ENCODE data around the gene GOLGA6L7.

The GOLGA6L7 gene

DNA sequence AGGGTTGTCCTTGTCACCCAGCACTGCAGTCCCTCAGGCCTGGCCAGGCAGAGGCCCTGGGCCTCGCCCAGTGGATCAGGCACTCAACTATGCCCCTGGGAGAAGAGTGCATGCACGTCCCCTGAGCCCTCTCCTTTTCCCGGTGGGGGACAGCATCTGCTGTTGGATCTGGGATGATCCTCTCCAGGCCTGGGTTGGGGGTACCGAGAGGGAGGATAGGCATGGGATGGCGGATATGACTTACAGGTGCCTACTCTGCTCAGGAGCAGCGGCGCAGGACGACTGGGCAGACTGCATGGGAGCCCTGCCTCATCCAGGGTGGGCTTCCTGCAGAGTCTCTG, 28.4 kb upstream of the GOLGA6L7 start:
- H4K12ac ChIP-seq (ENCODE audit: low read depth, low read length) = no peak overlapping the region
- H3K4me2 ChIP-seq (ENCODE audit: low read length) = no peak overlapping the region
- DNase-seq = no peak
- H2AFZ ChIP-seq (ENCODE audit: insufficient read depth, low read length, poor library complexity) = no peak overlapping the region
- no peaks in the 10 kb centered on the region for H3K36me3 ChIP-seq (ENCODE audit: control insufficient read depth in 1 of 2, insufficient read depth in 2 of 2, low read length in 2 of 2)
- no peak overlapping the region for H2BK120ac ChIP-seq (ENCODE audit: insufficient read depth, low read length, poor library complexity)
- H3K9ac ChIP-seq (ENCODE audit: low read length) = no peak overlapping the region
- H4K91ac ChIP-seq (ENCODE audit: low read depth, low read length) = no peak overlapping the region
- H3K79me2 ChIP-seq (ENCODE audit: control insufficient read depth, insufficient read depth, low read length, poor library complexity) = no peaks in the 10 kb centered on the region
- no peak overlapping the region for H3K14ac ChIP-seq (ENCODE audit: low read length)
- no peak overlapping the region for H2BK5ac ChIP-seq (ENCODE audit: low read depth, low read length, poor library complexity)
- no peak overlapping the region for H4K8ac ChIP-seq (ENCODE audit: low read depth, low read length)
- H3K27ac ChIP-seq (ENCODE audit: low read depth, low read length) = no peak overlapping the region
- no peak overlapping the region for H2AK5ac ChIP-seq (ENCODE audit: low read length)
- H3K79me1 ChIP-seq (ENCODE audit: low read length) = no peaks in the 10 kb centered on the region
- no peaks in the 10 kb centered on the region for H3K4me1 ChIP-seq (ENCODE audit: control insufficient read depth in 1 of 2, insufficient read depth in 2 of 2, low read length in 2 of 2)
- H2BK12ac ChIP-seq (ENCODE audit: low read length) = no peak overlapping the region
- no CpG with 5 or more reads among the region's 8 CpGs for WGBS (ENCODE audit: extremely low coverage, insufficient coverage, insufficient read length)
- H3K23ac ChIP-seq (ENCODE audit: low read length) = no peak overlapping the region
- no peak overlapping the region for H3K4me3 ChIP-seq (ENCODE audit: low read depth, low read length)
- H3K18ac ChIP-seq (ENCODE audit: low read length) = no peak overlapping the region
- H3K27me3 ChIP-seq (ENCODE audit: insufficient read depth, low read length) = no peaks in the 10 kb centered on the region
- H3K9me3 ChIP-seq (ENCODE audit: insufficient read depth, low read depth, low read length) = peaks cover 3% of the 10 kb centered on the region
- H3K4ac ChIP-seq (ENCODE audit: low read depth, low read length) = no peak overlapping the region

DNA sequence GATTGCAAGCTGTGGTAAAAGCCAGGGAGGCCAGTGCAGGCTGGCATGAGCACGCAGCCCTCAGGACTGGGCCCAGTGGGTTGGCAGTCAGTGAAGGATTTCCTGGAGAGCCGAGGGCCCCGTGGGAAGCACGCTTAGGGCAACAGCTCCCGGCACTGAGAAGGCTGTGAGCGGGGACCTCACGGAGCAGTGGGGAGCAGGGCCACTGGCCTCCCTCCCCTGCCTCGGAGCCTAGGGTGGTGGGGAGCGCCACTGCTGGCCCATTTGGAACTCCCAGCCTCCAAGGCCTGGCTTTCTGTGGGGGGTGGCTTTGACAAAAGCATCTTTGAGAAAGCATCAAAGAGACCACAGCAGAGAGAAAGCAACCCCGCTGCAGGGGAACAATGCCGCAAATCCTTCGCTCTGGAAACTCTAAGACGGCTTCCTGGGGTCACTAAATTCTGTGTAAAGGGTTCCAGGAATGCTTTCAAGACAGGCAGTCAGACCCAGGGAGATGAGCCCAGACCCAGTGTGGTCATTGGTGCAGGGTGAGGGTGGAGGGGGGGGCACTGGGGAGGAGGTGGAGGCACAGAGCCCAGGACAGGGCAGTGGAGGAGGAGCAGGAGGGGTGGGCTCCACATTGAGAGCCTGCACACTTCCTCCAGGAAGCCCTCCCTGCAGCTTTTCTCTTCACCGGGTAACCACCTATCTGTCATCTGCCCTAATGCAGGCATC, 27.8 kb upstream of the GOLGA6L7 start:
- H2BK5ac ChIP-seq (ENCODE audit: low read depth, low read length, poor library complexity) = no peak overlapping the region
- H3K79me2 ChIP-seq (ENCODE audit: control insufficient read depth, insufficient read depth, low read length, poor library complexity) = no peaks in the 10 kb centered on the region
- no peak overlapping the region for H3K23ac ChIP-seq (ENCODE audit: low read length)
- no peak overlapping the region for H3K4ac ChIP-seq (ENCODE audit: low read depth, low read length)
- H3K27me3 ChIP-seq (ENCODE audit: insufficient read depth, low read length) = no peaks in the 10 kb centered on the region
- H2AFZ ChIP-seq (ENCODE audit: insufficient read depth, low read length, poor library complexity) = no peak overlapping the region
- H3K36me3 ChIP-seq (ENCODE audit: control insufficient read depth in 1 of 2, insufficient read depth in 2 of 2, low read length in 2 of 2) = no peaks in the 10 kb centered on the region
- H4K8ac ChIP-seq (ENCODE audit: low read depth, low read length) = no peak overlapping the region
- H2BK120ac ChIP-seq (ENCODE audit: insufficient read depth, low read length, poor library complexity) = no peak overlapping the region
- no peak overlapping the region for H3K14ac ChIP-seq (ENCODE audit: low read length)
- peak overlapping the region; percentile 44 for H4K12ac ChIP-seq (ENCODE audit: low read depth, low read length)
- H3K4me1 ChIP-seq (ENCODE audit: control insufficient read depth in 1 of 2, insufficient read depth in 2 of 2, low read length in 2 of 2) = no peaks in the 10 kb centered on the region
- no peak overlapping the region for H2AK5ac ChIP-seq (ENCODE audit: low read length)
- H2BK12ac ChIP-seq (ENCODE audit: low read length) = no peak overlapping the region
- no peak overlapping the region for H3K9ac ChIP-seq (ENCODE audit: low read length)
- no peaks in the 10 kb centered on the region for H3K79me1 ChIP-seq (ENCODE audit: low read length)
- no peak for DNase-seq
- no peak overlapping the region for H3K4me3 ChIP-seq (ENCODE audit: low read depth, low read length)
- H3K27ac ChIP-seq (ENCODE audit: low read depth, low read length) = no peak overlapping the region
- H3K18ac ChIP-seq (ENCODE audit: low read length) = no peak overlapping the region
- no peak overlapping the region for H4K91ac ChIP-seq (ENCODE audit: low read depth, low read length)
- H3K4me2 ChIP-seq (ENCODE audit: low read length) = no peak overlapping the region
- no CpG with 5 or more reads among the region's 14 CpGs for WGBS (ENCODE audit: extremely low coverage, insufficient coverage, insufficient read length)
- peaks cover 3% of the 10 kb centered on the region for H3K9me3 ChIP-seq (ENCODE audit: insufficient read depth, low read depth, low read length)

DNA sequence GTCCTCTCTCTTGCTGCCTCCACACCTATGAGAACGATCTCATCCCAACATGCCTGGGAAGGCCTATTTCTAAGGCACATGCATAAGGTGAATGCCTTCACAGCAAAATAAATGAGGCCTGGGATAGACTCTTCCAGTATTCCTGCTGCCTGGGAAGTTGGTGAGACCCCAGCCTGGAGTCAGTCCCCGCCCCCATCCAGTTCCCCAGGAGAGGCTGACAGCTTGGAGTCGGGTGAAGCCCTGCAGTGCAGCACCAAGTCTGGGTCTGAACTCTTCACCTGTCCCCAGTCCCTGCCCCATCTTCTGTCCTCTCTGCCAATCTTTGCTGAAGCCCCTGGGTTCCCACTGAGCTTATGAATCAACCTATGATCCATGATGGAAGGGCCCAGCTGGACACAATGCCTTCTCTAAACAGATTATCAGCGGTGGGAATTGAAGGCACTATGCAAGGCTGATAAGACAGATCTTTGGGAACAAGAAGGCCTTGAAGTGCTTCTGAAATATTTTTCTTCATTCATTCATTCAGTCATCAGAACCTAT, 27.1 kb upstream of the GOLGA6L7 start:
- no CpG with 5 or more reads among the region's 4 CpGs for WGBS (ENCODE audit: extremely low coverage, insufficient coverage, insufficient read length)
- Histone ChIP-seq H4K91ac (ENCODE audit: low read depth, low read length) (no peak overlapping the region), H4K12ac (ENCODE audit: low read depth, low read length) (no peak overlapping the region), H3K4me2 (ENCODE audit: low read length) (no peak overlapping the region), H3K4me3 (ENCODE audit: low read depth, low read length) (no peak overlapping the region), H3K79me1 (ENCODE audit: low read length) (no peaks in the 10 kb centered on the region), H3K4me1 (ENCODE audit: control insufficient read depth in 1 of 2, insufficient read depth in 2 of 2, low read length in 2 of 2) (no peaks in the 10 kb centered on the region), H3K14ac (ENCODE audit: low read length) (no peak overlapping the region), H4K8ac (ENCODE audit: low read depth, low read length) (no peak overlapping the region), H2BK120ac (ENCODE audit: insufficient read depth, low read length, poor library complexity) (no peak overlapping the region), H2AK5ac (ENCODE audit: low read length) (no peak overlapping the region), H3K18ac (ENCODE audit: low read length) (no peak overlapping the region), H3K36me3 (ENCODE audit: control insufficient read depth in 1 of 2, insufficient read depth in 2 of 2, low read length in 2 of 2) (no peaks in the 10 kb centered on the region), H3K9me3 (ENCODE audit: insufficient read depth, low read depth, low read length) (peaks cover 3% of the 10 kb centered on the region), H3K27ac (ENCODE audit: low read depth, low read length) (no peak overlapping the region), H2AFZ (ENCODE audit: insufficient read depth, low read length, poor library complexity) (no peak overlapping the region), H3K27me3 (ENCODE audit: insufficient read depth, low read length) (no peaks in the 10 kb centered on the region), H3K79me2 (ENCODE audit: control insufficient read depth, insufficient read depth, low read length, poor library complexity) (no peaks in the 10 kb centered on the region), H2BK5ac (ENCODE audit: low read depth, low read length, poor library complexity) (no peak overlapping the region), H3K9ac (ENCODE audit: low read length) (no peak overlapping the region), H2BK12ac (ENCODE audit: low read length) (no peak overlapping the region), H3K4ac (ENCODE audit: low read depth, low read length) (no peak overlapping the region), H3K23ac (ENCODE audit: low read length) (no peak overlapping the region)
- no peak for DNase-seq

DNA sequence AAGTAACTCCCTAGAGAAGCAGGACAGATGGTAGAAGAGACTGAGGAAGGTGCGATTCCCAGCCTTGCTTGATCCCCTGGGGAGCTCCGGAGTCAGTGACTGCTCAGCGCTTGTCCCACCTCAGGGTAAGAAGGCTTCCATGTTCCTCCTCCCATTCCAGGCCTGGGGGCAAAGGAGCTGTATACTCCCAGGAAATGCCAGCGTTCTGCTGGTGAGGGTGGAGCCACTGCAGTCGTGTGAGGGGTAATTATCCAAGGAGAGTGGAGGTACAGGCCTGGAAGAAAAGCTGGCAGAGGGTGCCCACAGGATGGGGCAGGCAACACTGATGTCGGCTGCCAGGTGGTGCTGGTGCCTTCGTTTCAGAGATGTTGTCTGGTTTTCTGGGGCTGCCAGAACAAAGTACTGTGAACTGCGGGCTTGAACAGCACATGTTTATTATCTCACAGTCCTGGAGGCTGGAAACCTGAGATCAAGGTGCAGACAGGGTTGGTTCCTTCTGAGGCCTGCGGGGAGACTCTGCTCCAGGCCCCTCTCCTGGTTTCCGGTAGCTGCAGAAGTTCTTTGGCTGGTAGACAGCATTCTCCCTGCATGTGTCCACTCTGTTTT, 25.2 kb upstream of the GOLGA6L7 start:
- no peak overlapping the region for H3K4me3 ChIP-seq (ENCODE audit: low read depth, low read length)
- no peaks in the 10 kb centered on the region for H3K79me2 ChIP-seq (ENCODE audit: control insufficient read depth, insufficient read depth, low read length, poor library complexity)
- H2BK120ac ChIP-seq (ENCODE audit: insufficient read depth, low read length, poor library complexity) = no peak overlapping the region
- no peak overlapping the region for H2BK5ac ChIP-seq (ENCODE audit: low read depth, low read length, poor library complexity)
- H3K36me3 ChIP-seq (ENCODE audit: control insufficient read depth in 1 of 2, insufficient read depth in 2 of 2, low read length in 2 of 2) = no peaks in the 10 kb centered on the region
- H3K9ac ChIP-seq (ENCODE audit: low read length) = no peak overlapping the region
- peak in 1 of 2 donors; percentile 18 for DNase-seq
- H3K27ac ChIP-seq (ENCODE audit: low read depth, low read length) = no peak overlapping the region
- WGBS (ENCODE audit: extremely low coverage, insufficient coverage, insufficient read length) = no CpG with 5 or more reads among the region's 10 CpGs
- no peaks in the 10 kb centered on the region for H3K4me1 ChIP-seq (ENCODE audit: control insufficient read depth in 1 of 2, insufficient read depth in 2 of 2, low read length in 2 of 2)
- H3K18ac ChIP-seq (ENCODE audit: low read length) = no peak overlapping the region
- H3K27me3 ChIP-seq (ENCODE audit: insufficient read depth, low read length) = no peaks in the 10 kb centered on the region
- no peak overlapping the region for H3K4me2 ChIP-seq (ENCODE audit: low read length)
- H2AFZ ChIP-seq (ENCODE audit: insufficient read depth, low read length, poor library complexity) = no peak overlapping the region
- H3K14ac ChIP-seq (ENCODE audit: low read length) = no peak overlapping the region
- H3K23ac ChIP-seq (ENCODE audit: low read length) = no peak overlapping the region
- H2AK5ac ChIP-seq (ENCODE audit: low read length) = no peak overlapping the region
- no peak overlapping the region for H4K12ac ChIP-seq (ENCODE audit: low read depth, low read length)
- no peaks in the 10 kb centered on the region for H3K79me1 ChIP-seq (ENCODE audit: low read length)
- no peak overlapping the region for H2BK12ac ChIP-seq (ENCODE audit: low read length)
- no peak overlapping the region for H4K91ac ChIP-seq (ENCODE audit: low read depth, low read length)
- H3K9me3 ChIP-seq (ENCODE audit: insufficient read depth, low read depth, low read length) = peaks cover 3% of the 10 kb centered on the region
- no peak overlapping the region for H4K8ac ChIP-seq (ENCODE audit: low read depth, low read length)
- H3K4ac ChIP-seq (ENCODE audit: low read depth, low read length) = no peak overlapping the region
